ENCODE data around the gene SLC1A4.

The SLC1A4 gene

GRCh38 chr2:65039640-65040039 lies 50.4 kb downstream of the SLC1A4 start:
- in situ Hi-C loops (cut with MboI; ENCODE audit: low pct_unique_long_range_greater_than_20kb, low sequenced_read_pairs): loop anchor here (10.0 to 25.0 kb wide), 3 partner anchors 125 to 702 kb away; no protein-coding TSS in a partner anchor
- DNase-seq: no peak

- peak; percentile 84 for DNase-seq
- in situ Hi-C loops (cut with MboI; ENCODE audit: low pct_unique_long_range_greater_than_20kb, low sequenced_read_pairs): loop anchor here (25.0 kb wide), 2 partner anchors 428 to 703 kb away; no protein-coding TSS in a partner anchor
Observed at GRCh38 chr2:65040400-65041261, 51.4 kb downstream of the SLC1A4 start.

- DNase-seq: no peak
- in situ Hi-C loops (cut with MboI; ENCODE audit: low pct_unique_long_range_greater_than_20kb, low sequenced_read_pairs): loop anchor here (25.0 kb wide), 2 partner anchors 431 to 706 kb away; no protein-coding TSS in a partner anchor
Observed at GRCh38 chr2:65043001-65043400, 53.8 kb downstream of the SLC1A4 start.

GRCh38 chr2:65044097-65044735 lies 55.0 kb downstream of the SLC1A4 start:
- in situ Hi-C loops (cut with MboI; ENCODE audit: low pct_unique_long_range_greater_than_20kb, low sequenced_read_pairs): loop anchor here (25.0 kb wide), 2 partner anchors 432 to 707 kb away; no protein-coding TSS in a partner anchor

GRCh38 chr2:65045651-65046050 lies 56.5 kb downstream of the SLC1A4 start:
- no peak for DNase-seq
- in situ Hi-C loops (cut with MboI; ENCODE audit: low pct_unique_long_range_greater_than_20kb, low sequenced_read_pairs): loop anchor here (25.0 kb wide), 2 partner anchors 433 to 708 kb away; no protein-coding TSS in a partner anchor

More at GRCh38 chr2:65044097-65044735, 55.0 kb downstream of the SLC1A4 start:
- DNase-seq: no peak

GRCh38 chr2:65046633-65047407 lies 57.6 kb downstream of the SLC1A4 start:
- in situ Hi-C loops (cut with MboI; ENCODE audit: low pct_unique_long_range_greater_than_20kb, low sequenced_read_pairs): loop anchor here (25.0 kb wide), 2 partner anchors 435 to 710 kb away; no protein-coding TSS in a partner anchor
- DNase-seq: no peak

- in situ Hi-C loops (cut with MboI; ENCODE audit: low pct_unique_long_range_greater_than_20kb, low sequenced_read_pairs): loop anchor here (25.0 kb wide), 2 partner anchors 437 to 712 kb away; no protein-coding TSS in a partner anchor
Observed at GRCh38 chr2:65049010-65049639, 59.9 kb downstream of the SLC1A4 start.

GRCh38 chr2:65050931-65051330 lies 61.7 kb downstream of the SLC1A4 start:
- in situ Hi-C loops (cut with MboI; ENCODE audit: low pct_unique_long_range_greater_than_20kb, low sequenced_read_pairs): loop anchor here (25.0 kb wide), 1 partner anchor 511 kb away; no protein-coding TSS in a partner anchor
- no peak for DNase-seq

More at GRCh38 chr2:65049010-65049639, 59.9 kb downstream of the SLC1A4 start:
- DNase-seq: peak; percentile 50

- DNase-seq: peak; percentile 50
- in situ Hi-C loops (cut with MboI; ENCODE audit: low pct_unique_long_range_greater_than_20kb, low sequenced_read_pairs): loop anchor here (25.0 kb wide), 1 partner anchor 509 kb away; no protein-coding TSS in a partner anchor
Observed at GRCh38 chr2:65053199-65053598, 64.0 kb downstream of the SLC1A4 start.

- DNase-seq: no peak
- in situ Hi-C loops (cut with MboI; ENCODE audit: low pct_unique_long_range_greater_than_20kb, low sequenced_read_pairs): loop anchor here (25.0 kb wide), 1 partner anchor 507 kb away; no protein-coding TSS in a partner anchor
Observed at GRCh38 chr2:65054749-65055421, 65.7 kb downstream of the SLC1A4 start.

- DNase-seq: peak; percentile 32
- in situ Hi-C loops (cut with MboI; ENCODE audit: low pct_unique_long_range_greater_than_20kb, low sequenced_read_pairs): loop anchor here (25.0 kb wide), 1 partner anchor 507 kb away; no protein-coding TSS in a partner anchor
Observed at GRCh38 chr2:65055422-65056214, 66.4 kb downstream of the SLC1A4 start.

- peak; percentile 97 for DNase-seq
- in situ Hi-C loops (cut with MboI; ENCODE audit: low pct_unique_long_range_greater_than_20kb, low sequenced_read_pairs): loop anchor here (25.0 kb wide), 1 partner anchor 506 kb away; no protein-coding TSS in a partner anchor
Observed at GRCh38 chr2:65056215-65057053, 67.2 kb downstream of the SLC1A4 start, which contains the start of gene CEP68. CEP68 (plus strand) TSS chr2:65056416; CDS start chr2:65069445, 13,029 bp downstream.

GRCh38 chr2:65057054-65057375 lies 67.8 kb downstream of the SLC1A4 start:
- DNase-seq: no peak
- in situ Hi-C loops (cut with MboI; ENCODE audit: low pct_unique_long_range_greater_than_20kb, low sequenced_read_pairs): loop anchor here (25.0 kb wide), 1 partner anchor 505 kb away; no protein-coding TSS in a partner anchor

- peak; percentile 78 for DNase-seq
Observed at GRCh38 chr2:65057391-65058052, 68.3 kb downstream of the SLC1A4 start.

GRCh38 chr2:65059071-65059470 lies 69.9 kb downstream of the SLC1A4 start:
- DNase-seq: no peak
- in situ Hi-C loops (cut with MboI; ENCODE audit: low pct_unique_long_range_greater_than_20kb, low sequenced_read_pairs): loop anchor here (25.0 kb wide), 1 partner anchor 503 kb away; no protein-coding TSS in a partner anchor

More at GRCh38 chr2:65057391-65058052, 68.3 kb downstream of the SLC1A4 start:
- in situ Hi-C loops (cut with MboI; ENCODE audit: low pct_unique_long_range_greater_than_20kb, low sequenced_read_pairs): loop anchor here (25.0 kb wide), 1 partner anchor 505 kb away; no protein-coding TSS in a partner anchor
